GM21529 (cell line): ENCODE results near the gene JMJD6.
"Not testable (repeated sequence)": the region's sequence is repeated elsewhere in the genome, so short reads cannot be mapped to it uniquely, and the experiment has no call there.

ENCODE experiments used
- ATAC-seq: cut with Tn5 transposase; IDR thresholded peaks from one replicate; pipeline ENCODE4 v1.9.1; 2021; ENCODE audit not compliant: unreplicated experiment

JMJD6 gene

GRCh38 chr17:76718516-76718915, 7.9 kb downstream of the JMJD6 start:
- ATAC-seq = no peak

- no peak for ATAC-seq
These were observed 9.6 kb downstream of the JMJD6 start for GRCh38 chr17:76716839-76717215.

- ATAC-seq = no peak
These were observed 10.1 kb downstream of the JMJD6 start for GRCh38 chr17:76716146-76716838.

GRCh38 chr17:76715496-76715830, 10.9 kb downstream of the JMJD6 start:
- no peak for ATAC-seq

- ATAC-seq = no peak
These were observed 11.4 kb downstream of the JMJD6 start for GRCh38 chr17:76714822-76715495.

- ATAC-seq = no peak
These were observed 12.1 kb downstream of the JMJD6 start for GRCh38 chr17:76714336-76714735.

GRCh38 chr17:76713765-76714164, 12.6 kb downstream of the JMJD6 start:
- no peak for ATAC-seq

- not testable (repeated sequence) for ATAC-seq
These were observed 14.1 kb downstream of the JMJD6 start for GRCh38 chr17:76712321-76712720.

- ATAC-seq = no peak
These were observed 15.4 kb downstream of the JMJD6 start, which contains the start of gene MXRA7 for GRCh38 chr17:76710863-76711611. Gene MXRA7 (minus strand): TSS chr17:76710965. CDS start chr17:76710946, 19 bp downstream.

GRCh38 chr17:76709951-76710862, 16.2 kb downstream of the JMJD6 start:
- ATAC-seq = not testable (repeated sequence)

- ATAC-seq = no peak
These were observed 17.1 kb downstream of the JMJD6 start for GRCh38 chr17:76709077-76709950.

- no peak for ATAC-seq
These were observed 18.2 kb downstream of the JMJD6 start for GRCh38 chr17:76707985-76708807.

- no peak for ATAC-seq
These were observed 19.6 kb downstream of the JMJD6 start for GRCh38 chr17:76706817-76707216.

- no peak for ATAC-seq
These were observed 21.6 kb downstream of the JMJD6 start for GRCh38 chr17:76704805-76705204.

GRCh38 chr17:76702941-76703637, 23.3 kb downstream of the JMJD6 start:
- ATAC-seq = no peak

GRCh38 chr17:76702076-76702475, 24.3 kb downstream of the JMJD6 start:
- no peak for ATAC-seq

- no peak for ATAC-seq
These were observed 24.9 kb downstream of the JMJD6 start for GRCh38 chr17:76701471-76701967.
